HG03175 (cell line): ENCODE data around the gene GPRC5B.
A peak's percentile ranks its signal among the peaks of the same experiment; 100 is the strongest.

Experiments used
- ATAC-seq: cut with Tn5 transposase; IDR thresholded peaks from one replicate; pipeline ENCODE4 v1.9.1; 2021; ENCODE audit warnings: mild to moderate bottlenecking, moderate library complexity; ENCODE audit not compliant: unreplicated experiment

Gene GPRC5B

GRCh38 chr16:19822533-19822932 lies 62.1 kb downstream of the GPRC5B start:
- ATAC-seq, result no peak

GRCh38 chr16:19817875-19818274 lies 66.8 kb downstream of the GPRC5B start:
- no peak for ATAC-seq

- no peak for ATAC-seq
These were observed 67.5 kb downstream of the GPRC5B start for GRCh38 chr16:19817122-19817521.

- ATAC-seq, result no peak
These were observed 69.2 kb downstream of the GPRC5B start for GRCh38 chr16:19815418-19815817.

- no peak for ATAC-seq
These were observed 71.7 kb downstream of the GPRC5B start for GRCh38 chr16:19812986-19813385.

GRCh38 chr16:19810817-19811731 lies 73.6 kb downstream of the GPRC5B start:
- ATAC-seq, result no peak

- ATAC-seq, result no peak
These were observed 75.0 kb downstream of the GPRC5B start for GRCh38 chr16:19809693-19810092.

- ATAC-seq, result no peak
These were observed 75.5 kb downstream of the GPRC5B start for GRCh38 chr16:19809121-19809635.

- peak; percentile 88 for ATAC-seq
These were observed 76.5 kb downstream of the GPRC5B start for GRCh38 chr16:19808061-19808641.
